ENCODE measurements around the gene VDR.

The VDR gene

GRCh38 chr12:47940773-47941474 lies 36.1 kb upstream of the VDR start:
- Histone ChIP-seq H3K36me3 (ENCODE audit: control insufficient read depth, low read length) (no peaks in the 10 kb centered on the region), H3K27ac (ENCODE audit: low read depth, low read length) (no peak overlapping the region), H3K4me2 (ENCODE audit: low read length) (no peak overlapping the region), H3K9me2 (replicated peaks; ENCODE audit: control insufficient read depth, low read length) (no peaks in the 10 kb centered on the region), H3F3A (ENCODE audit: control insufficient read depth, insufficient read depth) (0 out of 2 replicates have a peak, but pooled peaks cover 2% of the 10 kb centered on the region), H3K9me3 (ENCODE audit: control insufficient read depth, insufficient read depth, low read length) (no peaks in the 10 kb centered on the region), H3K79me2 (ENCODE audit: control insufficient read depth, low read length) (no peaks in the 10 kb centered on the region), H3K27me3 (ENCODE audit: control insufficient read depth, low read length) (peaks cover 2% of the 10 kb centered on the region; the same call in 1 of the 2 replicates), H3K4me1 (ENCODE audit: control insufficient read depth, low read length) (peaks cover 4% of the 10 kb centered on the region; the same call in 1 of the 2 replicates), H3K4me3 (ENCODE audit: low read length) (no peak overlapping the region), H4K20me1 (ENCODE audit: control insufficient read depth, insufficient read depth, low read depth, low read length) (no peaks in the 10 kb centered on the region)
- TF ChIP-seq CTCF (IDR thresholded peaks at IDR 0.05; ENCODE audit: low read depth, low read length, poor library complexity, severe bottlenecking) (no peak), EZH2phosphoT487 (IDR thresholded peaks at IDR 0.05; ENCODE audit: borderline replicate concordance, low read length) (no peak)

- H3K4me1 ChIP-seq (ENCODE audit: control insufficient read depth, low read length): peaks cover 4% of the 10 kb centered on the region; the same call in 1 of the 2 replicates
- H3K36me3 ChIP-seq (ENCODE audit: control insufficient read depth, low read length): no peaks in the 10 kb centered on the region
- peaks cover 2% of the 10 kb centered on the region; the same call in 1 of the 2 replicates for H3K27me3 ChIP-seq (ENCODE audit: control insufficient read depth, low read length)
- no peaks in the 10 kb centered on the region for H3K9me3 ChIP-seq (ENCODE audit: control insufficient read depth, insufficient read depth, low read length)
- TF ChIP-seq EZH2phosphoT487 (IDR thresholded peaks at IDR 0.05; ENCODE audit: borderline replicate concordance, low read length) (no peak), CTCF (IDR thresholded peaks at IDR 0.05; ENCODE audit: low read depth, low read length, poor library complexity, severe bottlenecking) (no peak)
- no peaks in the 10 kb centered on the region for H3K9me2 ChIP-seq (replicated peaks; ENCODE audit: control insufficient read depth, low read length)
- H3K27ac ChIP-seq (ENCODE audit: low read depth, low read length): no peak overlapping the region
- H3K4me2 ChIP-seq (ENCODE audit: low read length): no peak overlapping the region
- H3K79me2 ChIP-seq (ENCODE audit: control insufficient read depth, low read length): no peaks in the 10 kb centered on the region
- H3K4me3 ChIP-seq (ENCODE audit: low read length): no peak overlapping the region
- 0 out of 2 replicates have a peak, but pooled peaks cover 2% of the 10 kb centered on the region for H3F3A ChIP-seq (ENCODE audit: control insufficient read depth, insufficient read depth)
- no peaks in the 10 kb centered on the region for H4K20me1 ChIP-seq (ENCODE audit: control insufficient read depth, insufficient read depth, low read depth, low read length)
Observed at GRCh38 chr12:47939009-47939601, 34.3 kb upstream of the VDR start.

- Histone ChIP-seq H3K9me2 (replicated peaks; ENCODE audit: control insufficient read depth, low read length) (no peaks in the 10 kb centered on the region), H4K20me1 (ENCODE audit: control insufficient read depth, insufficient read depth, low read depth, low read length) (no peaks in the 10 kb centered on the region), H3K27ac (ENCODE audit: low read depth, low read length) (no peak overlapping the region), H3K36me3 (ENCODE audit: control insufficient read depth, low read length) (no peaks in the 10 kb centered on the region), H3K27me3 (ENCODE audit: control insufficient read depth, low read length) (no peaks in the 10 kb centered on the region; the same call in 1 of the 2 replicates), H3K4me2 (ENCODE audit: low read length) (no peak overlapping the region), H3K4me1 (ENCODE audit: control insufficient read depth, low read length) (peaks cover 4% of the 10 kb centered on the region; the same call in 1 of the 2 replicates), H3K9me3 (ENCODE audit: control insufficient read depth, insufficient read depth, low read length) (no peaks in the 10 kb centered on the region), H3K79me2 (ENCODE audit: control insufficient read depth, low read length) (no peaks in the 10 kb centered on the region), H3K4me3 (ENCODE audit: low read length) (no peak overlapping the region), H3F3A (ENCODE audit: control insufficient read depth, insufficient read depth) (0 out of 2 replicates have a peak, but pooled peaks cover 2% of the 10 kb centered on the region)
- TF ChIP-seq EZH2phosphoT487 (IDR thresholded peaks at IDR 0.05; ENCODE audit: borderline replicate concordance, low read length) (no peak), CTCF (IDR thresholded peaks at IDR 0.05; ENCODE audit: low read depth, low read length, poor library complexity, severe bottlenecking) (no peak)
Observed at GRCh38 chr12:47938594-47938993, 33.8 kb upstream of the VDR start.
